Fibroblast of skin of left biceps (primary cell): ENCODE data around the gene ANKRD22.

ENCODE experiments used
- DNase-seq, 2 experiments: peaks; one replicate each; pipeline ENCODE4 v3.0.0-alpha.2; 2013; ENCODE audit warnings: low read depth in 2 of 2

ANKRD22 gene

GRCh38 chr10:88800152-88801125 lies 51.2 kb downstream of the ANKRD22 start:
- DNase-seq = peak in 1 of 2 experiments; percentile 47

DNA sequence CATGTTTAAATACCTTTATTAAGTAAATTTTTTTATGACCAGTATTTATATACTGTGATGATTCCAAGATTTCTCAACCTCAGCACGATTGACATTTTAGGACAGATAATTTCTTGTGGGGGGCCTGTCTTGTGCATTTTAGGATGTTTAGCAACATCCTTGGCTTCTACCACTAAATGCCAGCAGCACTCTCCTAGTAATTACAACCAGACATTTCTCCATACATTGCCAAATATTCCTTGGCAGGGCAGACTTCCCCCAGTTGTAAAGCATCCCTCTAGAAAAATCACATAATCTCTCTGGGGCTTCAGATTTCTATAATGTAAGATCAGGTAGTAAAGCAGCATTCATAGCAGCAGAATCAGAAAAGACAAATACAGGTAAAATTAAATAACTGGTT lies 56.9 kb downstream of the ANKRD22 start:
- DNase-seq = peak in 1 of 2 experiments; percentile 36

DNA sequence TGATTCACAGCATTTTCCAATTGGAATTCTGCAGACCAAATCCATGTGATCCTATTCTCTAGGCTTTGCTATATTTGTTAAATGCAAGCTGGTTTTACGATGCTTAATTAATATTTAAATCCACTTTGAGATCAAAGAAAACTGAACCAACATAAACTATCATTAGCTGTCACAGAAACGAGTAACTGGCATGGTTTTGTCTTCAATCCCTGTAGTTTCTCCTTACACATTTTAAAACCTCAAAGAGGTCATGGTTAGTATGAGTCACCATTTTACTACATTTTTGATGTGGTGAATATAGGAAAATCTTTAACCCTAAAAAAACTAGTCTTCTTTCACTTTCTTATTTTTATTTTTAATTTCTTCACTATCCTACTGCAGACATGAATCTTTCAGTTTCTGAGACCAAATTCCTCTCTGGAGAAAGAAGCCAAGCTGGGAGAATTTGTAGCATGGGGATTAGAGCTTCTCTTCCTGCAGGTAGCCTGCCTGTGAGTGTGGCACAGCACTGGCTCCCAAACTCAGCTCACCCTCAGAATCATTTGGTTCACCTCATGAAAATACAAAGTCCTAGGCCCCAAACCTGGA lies 57.8 kb downstream of the ANKRD22 start:
- DNase-seq = peak; percentile 15 to 20

GRCh38 chr10:88792661-88793060 lies 59.0 kb downstream of the ANKRD22 start:
- no peak for DNase-seq

GRCh38 chr10:88791924-88792323 lies 59.7 kb downstream of the ANKRD22 start:
- DNase-seq = no peak

DNA sequence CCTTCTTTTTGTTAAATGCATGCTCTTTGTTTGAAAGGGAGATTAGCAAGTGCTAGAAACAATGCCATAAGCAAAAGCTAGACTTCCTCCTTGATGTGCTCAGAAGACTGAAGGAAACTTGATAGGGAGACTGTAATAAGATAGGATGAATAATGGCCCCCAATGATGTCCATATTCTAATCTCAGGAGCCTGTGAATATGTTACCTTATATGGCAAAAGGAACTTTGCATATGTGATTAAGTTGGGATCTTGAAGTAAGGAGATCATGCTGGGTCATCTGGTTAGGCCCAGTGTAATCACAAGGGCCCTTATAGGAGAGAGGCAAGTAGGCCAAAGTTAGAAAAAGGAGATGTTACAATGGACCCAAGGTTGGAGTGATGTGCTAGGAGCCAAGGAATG lies 62.7 kb downstream of the ANKRD22 start:
- DNase-seq = no peak

DNA sequence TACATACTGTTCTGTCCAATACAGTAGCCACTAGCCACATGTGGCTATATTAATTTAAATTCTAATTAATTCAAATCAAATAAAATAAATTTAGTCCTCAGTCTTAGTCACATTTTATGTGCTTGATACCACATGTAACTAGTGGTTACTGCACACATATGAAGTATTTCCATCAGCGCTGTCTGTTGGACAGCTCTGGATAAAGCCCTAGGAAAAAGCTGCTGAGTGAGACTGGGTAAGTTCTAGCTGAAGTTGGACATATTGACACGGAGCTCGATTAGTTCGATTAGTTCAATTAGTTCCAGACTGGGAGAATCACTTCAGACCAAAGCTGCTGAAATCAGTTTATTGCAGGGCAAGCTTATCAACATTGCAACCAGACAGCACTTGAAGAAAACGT lies 64.2 kb downstream of the ANKRD22 start:
- no peak for DNase-seq

GRCh38 chr10:88786032-88786770 lies 65.4 kb downstream of the ANKRD22 start:
- no peak for DNase-seq

GRCh38 chr10:88783724-88784123 lies 67.9 kb downstream of the ANKRD22 start:
- DNase-seq = no peak

- DNase-seq = no peak
Observed at GRCh38 chr10:88782222-88782621, 69.4 kb downstream of the ANKRD22 start.

DNA sequence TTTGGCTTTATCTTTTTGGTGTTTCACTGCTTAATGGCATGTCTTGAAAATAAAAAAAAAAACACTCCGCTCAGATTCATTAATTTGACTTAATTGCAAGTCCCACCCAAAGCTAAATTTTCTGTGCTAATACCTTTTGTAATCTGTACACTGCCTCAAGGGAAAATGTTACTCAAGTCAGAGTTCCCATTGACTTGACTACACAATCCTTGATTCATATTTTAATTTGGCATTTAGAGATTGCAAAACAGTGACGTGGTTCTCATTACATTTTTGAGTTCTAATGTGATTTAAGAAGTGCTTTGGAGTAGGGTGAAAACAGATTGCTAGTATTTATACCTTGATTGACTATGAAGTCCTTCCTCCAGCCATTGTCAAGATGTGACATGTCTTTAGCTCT lies 70.4 kb downstream of the ANKRD22 start:
- DNase-seq = no peak
